ENCODE data around the gene MLLT3. TPM values are rescaled to one million over a fixed set of nuclear protein-coding genes. Genes with fewer than 3 reads are reported as not detected.

The MLLT3 gene
- total RNA-seq, 1 donor from 2014 or later: 17.5 TPM

DNA sequence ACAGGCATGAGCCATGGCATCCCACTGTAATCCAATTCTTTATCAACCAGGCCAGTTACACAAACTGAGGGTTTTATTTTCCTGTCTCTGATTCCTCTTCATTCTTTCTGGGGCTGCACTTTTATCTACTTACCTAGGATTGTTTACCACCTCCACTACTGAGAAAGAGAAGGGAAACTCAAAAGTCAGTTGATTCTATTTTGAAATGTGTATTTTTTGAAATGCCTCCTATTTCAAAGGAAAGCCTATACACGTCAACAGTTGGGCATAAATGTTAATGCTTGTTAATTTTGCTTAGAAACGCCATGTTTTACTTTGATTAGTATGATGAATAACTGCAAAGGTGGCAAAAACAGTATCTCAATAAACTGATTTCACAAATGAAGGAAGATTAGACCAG, 92.5 kb downstream of the MLLT3 start:
- DNase-seq: no peak
- intact Hi-C loops (cut with micrococcal nuclease): no loop called here
- no peaks in the 10 kb centered on the region for H3K27me3 ChIP-seq (ENCODE audit: low read depth)
- H3K36me3 ChIP-seq: no peaks in the 10 kb centered on the region
- TF ChIP-seq, protein P1, sequence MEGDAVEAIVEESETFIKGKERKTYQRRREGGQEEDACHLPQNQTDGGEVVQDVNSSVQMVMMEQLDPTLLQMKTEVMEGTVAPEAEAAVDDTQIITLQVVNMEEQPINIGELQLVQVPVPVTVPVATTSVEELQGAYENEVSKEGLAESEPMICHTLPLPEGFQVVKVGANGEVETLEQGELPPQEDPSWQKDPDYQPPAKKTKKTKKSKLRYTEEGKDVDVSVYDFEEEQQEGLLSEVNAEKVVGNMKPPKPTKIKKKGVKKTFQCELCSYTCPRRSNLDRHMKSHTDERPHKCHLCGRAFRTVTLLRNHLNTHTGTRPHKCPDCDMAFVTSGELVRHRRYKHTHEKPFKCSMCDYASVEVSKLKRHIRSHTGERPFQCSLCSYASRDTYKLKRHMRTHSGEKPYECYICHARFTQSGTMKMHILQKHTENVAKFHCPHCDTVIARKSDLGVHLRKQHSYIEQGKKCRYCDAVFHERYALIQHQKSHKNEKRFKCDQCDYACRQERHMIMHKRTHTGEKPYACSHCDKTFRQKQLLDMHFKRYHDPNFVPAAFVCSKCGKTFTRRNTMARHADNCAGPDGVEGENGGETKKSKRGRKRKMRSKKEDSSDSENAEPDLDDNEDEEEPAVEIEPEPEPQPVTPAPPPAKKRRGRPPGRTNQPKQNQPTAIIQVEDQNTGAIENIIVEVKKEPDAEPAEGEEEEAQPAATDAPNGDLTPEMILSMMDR (IDR thresholded peaks at IDR 0.05; ENCODE audit: borderline replicate concordance): no peak
- peaks cover 16% of the 10 kb centered on the region for H3K4me1 ChIP-seq
- no peaks in the 10 kb centered on the region for H3K9me3 ChIP-seq (replicated peaks)
- H3K4me3 ChIP-seq: no peak overlapping the region
- no peak overlapping the region for H3K27ac ChIP-seq (replicated peaks)

GRCh38 chr9:20528253-20528652, 94.0 kb downstream of the MLLT3 start:
- no peaks in the 10 kb centered on the region for H3K9me3 ChIP-seq (replicated peaks)
- H3K36me3 ChIP-seq: no peaks in the 10 kb centered on the region
- no peaks in the 10 kb centered on the region for H3K27me3 ChIP-seq (ENCODE audit: low read depth)
- no peak for DNase-seq
- H3K4me3 ChIP-seq: no peak overlapping the region
- H3K4me1 ChIP-seq: peaks cover 16% of the 10 kb centered on the region
- TF ChIP-seq, protein P1 (IDR thresholded peaks at IDR 0.05; ENCODE audit: borderline replicate concordance): no peak
- intact Hi-C loops (cut with micrococcal nuclease): no loop called here
- no peak overlapping the region for H3K27ac ChIP-seq (replicated peaks)

DNA sequence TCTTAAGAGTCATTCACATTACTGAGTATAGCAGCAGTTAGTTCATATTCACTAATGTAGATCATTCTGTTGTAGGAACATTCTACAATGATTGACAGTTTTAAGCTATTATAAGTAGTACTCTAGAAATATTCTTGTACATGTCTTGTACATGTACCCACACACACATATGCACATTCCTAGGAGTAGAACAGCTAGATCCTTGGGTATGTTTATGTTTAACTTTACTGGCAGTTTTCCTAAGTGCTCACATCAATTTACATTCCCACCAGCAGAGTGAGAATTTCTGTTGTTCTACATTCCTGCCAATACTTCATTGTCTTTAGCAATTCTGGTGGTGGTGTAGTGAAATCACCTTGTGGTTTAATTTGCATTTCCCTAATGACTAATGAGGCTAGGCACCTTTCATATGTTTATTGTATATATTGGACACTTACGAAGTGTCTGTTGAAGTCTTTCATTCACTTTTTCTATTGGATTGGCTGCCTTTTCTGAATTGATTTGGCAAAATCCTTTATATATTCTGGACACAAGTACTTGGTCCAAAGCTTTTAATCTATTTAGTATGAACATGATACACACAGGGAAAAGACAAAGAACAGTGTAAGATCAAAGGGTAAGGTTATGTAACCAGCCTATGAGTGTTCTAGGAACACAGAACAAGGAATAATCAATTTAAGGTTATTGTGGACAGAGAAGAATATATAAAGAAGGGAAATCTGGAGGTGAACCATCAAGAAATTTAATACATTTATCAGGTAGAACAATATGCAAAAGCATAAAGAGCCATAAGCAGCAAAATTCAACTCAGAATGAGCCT, 95.6 kb downstream of the MLLT3 start:
- Histone ChIP-seq H3K4me1 (peaks cover 16% of the 10 kb centered on the region), H3K9me3 (replicated peaks) (no peaks in the 10 kb centered on the region), H3K27me3 (ENCODE audit: low read depth) (no peaks in the 10 kb centered on the region), H3K27ac (replicated peaks) (no peak overlapping the region), H3K36me3 (no peaks in the 10 kb centered on the region), H3K4me3 (no peak overlapping the region)
- intact Hi-C loops (cut with micrococcal nuclease): no loop called here
- TF ChIP-seq, protein P1 (IDR thresholded peaks at IDR 0.05; ENCODE audit: borderline replicate concordance): peak; percentile 15
- DNase-seq: no peak

DNA sequence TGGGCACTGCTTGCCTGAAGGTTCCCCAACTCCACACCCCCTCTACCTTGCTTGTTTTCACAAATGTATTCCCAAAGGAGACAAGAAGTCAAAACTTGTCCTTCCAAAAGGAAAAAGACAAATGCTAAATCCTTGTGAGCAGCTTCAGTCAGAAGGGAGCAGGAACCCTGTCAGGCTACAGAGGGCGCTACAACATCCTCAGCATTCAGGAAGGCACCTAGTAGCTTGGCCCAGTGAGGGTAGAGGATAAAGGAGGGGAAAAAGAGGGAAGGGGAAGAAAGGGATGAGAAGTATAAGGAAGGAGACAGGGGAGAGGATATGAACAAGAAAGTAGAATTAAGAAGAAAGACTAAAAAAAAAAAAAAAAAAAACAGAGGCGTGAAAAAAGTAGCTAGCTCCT, 97.5 kb downstream of the MLLT3 start:
- intact Hi-C loops (cut with micrococcal nuclease): no loop called here
- Histone ChIP-seq H3K27ac (replicated peaks) (no peak overlapping the region), H3K9me3 (replicated peaks) (no peaks in the 10 kb centered on the region), H3K27me3 (ENCODE audit: low read depth) (no peaks in the 10 kb centered on the region), H3K36me3 (no peaks in the 10 kb centered on the region), H3K4me3 (no peak overlapping the region), H3K4me1 (peaks cover 16% of the 10 kb centered on the region)
- no peak for DNase-seq
- TF ChIP-seq, protein P1 (IDR thresholded peaks at IDR 0.05; ENCODE audit: borderline replicate concordance): peak; percentile 16

DNA sequence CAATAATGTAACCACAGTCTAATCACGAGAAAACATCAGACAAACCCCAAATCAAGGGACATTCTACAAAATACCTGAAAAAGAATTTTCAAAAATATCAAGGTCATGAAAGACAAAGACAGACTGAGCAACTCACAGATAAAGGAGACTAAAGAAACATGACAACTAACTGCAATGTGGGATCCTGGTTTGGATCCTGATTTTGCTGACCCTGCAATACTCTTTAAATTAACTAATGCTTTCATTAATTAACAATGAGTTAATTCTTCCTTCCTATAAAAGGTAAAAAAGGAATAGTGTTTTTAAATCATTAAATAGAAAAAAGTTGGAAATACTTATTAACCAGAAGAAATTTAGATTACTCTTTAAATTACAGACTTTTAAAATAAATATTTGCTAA, 103.6 kb downstream of the MLLT3 start:
- intact Hi-C loops (cut with micrococcal nuclease): no loop called here
- TF ChIP-seq, protein P1 (IDR thresholded peaks at IDR 0.05; ENCODE audit: borderline replicate concordance): no peak
- no peaks in the 10 kb centered on the region for H3K36me3 ChIP-seq
- H3K4me3 ChIP-seq: no peak overlapping the region
- peaks cover 33% of the 10 kb centered on the region for H3K4me1 ChIP-seq
- H3K27me3 ChIP-seq (ENCODE audit: low read depth): no peaks in the 10 kb centered on the region
- no peaks in the 10 kb centered on the region for H3K9me3 ChIP-seq (replicated peaks)
- H3K27ac ChIP-seq (replicated peaks): no peak overlapping the region
- DNase-seq: no peak
